SU-DHL-6 (cell line): Measurements from ENCODE around the gene PDE2A.

Experiments
- CTCF ChIP-seq: fragments of 200-600 bp; sonication (generic); IDR thresholded peaks from one replicate; pipeline ENCODE4 v1.5.1; 2017; ENCODE audit warnings: antibody characterized with exemption, mild to moderate bottlenecking, low read length, moderate library complexity; ENCODE audit not compliant: insufficient read depth, poor library complexity, severe bottlenecking
- EZH2phosphoT487 ChIP-seq: fragments of 200-600 bp; sonication (generic), shearing (Covaris generic); conservative IDR thresholded peaks from 2 replicates; pipeline ENCODE4 v1.6.1; 2018; ENCODE audit warnings: mild to moderate bottlenecking, antibody characterized with exemption, low read length, moderate library complexity, mixed read lengths

GRCh38 chr11:72609476-72609875, 64.7 kb downstream of the PDE2A start:
- TF ChIP-seq CTCF (no peak), EZH2phosphoT487 (no peak)
